ENCODE results near the gene SPEN.

SPEN gene

DNA sequence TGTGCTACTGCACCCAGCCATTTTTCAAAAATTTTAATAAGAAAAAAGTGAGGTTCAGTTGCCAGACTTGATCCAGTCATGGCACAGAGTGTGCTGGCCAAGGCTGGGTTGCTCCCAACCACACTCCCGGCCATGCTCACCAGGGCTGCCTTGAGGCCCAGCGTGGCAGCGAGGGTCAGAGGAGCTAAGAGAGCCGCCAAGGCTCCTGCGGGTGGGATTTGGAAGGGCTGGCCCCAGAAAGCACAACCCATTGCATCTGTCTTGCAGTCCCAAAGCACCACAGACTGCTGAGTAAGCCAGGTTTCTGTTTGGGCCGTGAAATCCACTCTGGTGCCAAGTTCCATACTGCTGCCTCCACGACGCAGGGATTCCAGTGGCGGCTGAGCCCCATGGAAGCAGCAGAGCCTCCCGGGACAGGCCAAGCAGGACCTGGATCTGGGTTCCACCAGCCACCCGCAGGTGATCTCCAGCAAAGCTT lies 105.8 kb downstream of the SPEN start:
- Histone ChIP-seq H3K36me3 (ENCODE audit: control insufficient read depth in 4 of 4, insufficient read depth in 4 of 4, low read length in 3 of 4) (peaks cover 0 to 26% (median under 1%) of the 10 kb centered on the region in 4 experiments), H3K4me1 (ENCODE audit: control extremely low read depth in 1 of 4, control insufficient read depth in 4 of 4, insufficient read depth in 4 of 4, low read length in 3 of 4) (peaks cover 12 to 81% (median 63%) of the 10 kb centered on the region in 4 experiments), H3K4me3 (ENCODE audit: control insufficient read depth in 1 of 7, extremely low read depth in 1 of 7, insufficient read depth in 4 of 7, low read depth in 2 of 7, low read length in 6 of 7) (peak overlapping the region in 2 of 7 experiments; percentile 19 to 25), H3K9me3 (ENCODE audit: control extremely low read depth in 1 of 5, control insufficient read depth in 4 of 5, insufficient read depth in 2 of 5, low read depth in 1 of 5, low read length in 4 of 5) (no peaks in the 10 kb centered on the region), H3K27me3 (replicated peaks in 2 of 5; ENCODE audit: control insufficient read depth in 4 of 5, insufficient read depth in 5 of 5, low read length in 4 of 5) (no peaks in the 10 kb centered on the region), H3K27ac (ENCODE audit: insufficient read depth in 1 of 2, low read depth in 1 of 2, low read length in 2 of 2, poor library complexity in 1 of 2, severe bottlenecking in 2 of 2) (peak overlapping the region; percentile 74 to 89)
- POLR2A ChIA-PET = no interaction called here
- peak in 2 of 3 donors; percentile 45 to 50 for DNase-seq
- CTCF ChIA-PET = no interaction called here
- WGBS (ENCODE audit: insufficient coverage) = 90% methylated on average over 9 of the region's 11 CpGs

DNA sequence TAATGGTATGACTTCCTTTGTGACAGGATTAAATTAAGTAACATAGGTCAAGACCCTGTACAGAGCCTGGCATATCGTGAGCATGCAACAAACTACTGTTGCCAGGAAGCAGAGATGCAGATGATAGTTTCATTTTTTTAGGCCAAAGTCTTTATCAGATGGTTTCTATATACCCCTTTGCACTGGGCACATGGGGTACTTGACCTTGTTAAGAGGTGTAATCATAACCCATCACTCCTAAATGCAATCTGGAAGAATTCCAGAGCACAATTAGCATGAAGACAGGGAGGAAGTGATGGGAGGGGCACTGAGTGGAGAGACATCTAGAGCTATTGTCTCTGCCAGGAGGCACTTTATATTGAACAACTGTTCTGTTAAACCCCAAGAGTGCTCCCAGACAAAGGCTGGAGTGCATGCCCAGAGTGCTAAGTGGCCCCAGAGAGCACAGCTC lies 106.3 kb downstream of the SPEN start:
- ChIA-PET POLR2A (no interaction called here), CTCF (no interaction called here)
- Histone ChIP-seq H3K27ac (ENCODE audit: insufficient read depth in 1 of 2, low read depth in 1 of 2, low read length in 2 of 2, poor library complexity in 1 of 2, severe bottlenecking in 2 of 2) (peak overlapping the region; percentile 74 to 89), H3K4me1 (ENCODE audit: control extremely low read depth in 1 of 4, control insufficient read depth in 4 of 4, insufficient read depth in 4 of 4, low read length in 3 of 4) (peaks cover 12 to 84% (median 65%) of the 10 kb centered on the region in 4 experiments), H3K4me3 (ENCODE audit: control insufficient read depth in 1 of 7, extremely low read depth in 1 of 7, insufficient read depth in 4 of 7, low read depth in 2 of 7, low read length in 6 of 7) (peak overlapping the region in 2 of 7 experiments; percentile 25 to 28), H3K27me3 (replicated peaks in 2 of 5; ENCODE audit: control insufficient read depth in 4 of 5, insufficient read depth in 5 of 5, low read length in 4 of 5) (no peaks in the 10 kb centered on the region), H3K9me3 (ENCODE audit: control extremely low read depth in 1 of 5, control insufficient read depth in 4 of 5, insufficient read depth in 2 of 5, low read depth in 1 of 5, low read length in 4 of 5) (no peaks in the 10 kb centered on the region), H3K36me3 (ENCODE audit: control insufficient read depth in 4 of 4, insufficient read depth in 4 of 4, low read length in 3 of 4) (peaks cover 0 to 26% (median 0%) of the 10 kb centered on the region in 4 experiments)
- WGBS (ENCODE audit: insufficient coverage) = 0% methylated on average over 1 of the region's 1 CpG
- DNase-seq = peak in 2 of 3 donors; percentile 28 to 29

GRCh38 chr1:15954316-15954715 lies 106.8 kb downstream of the SPEN start:
- H3K27ac ChIP-seq (ENCODE audit: insufficient read depth in 1 of 2, low read depth in 1 of 2, low read length in 2 of 2, poor library complexity in 1 of 2, severe bottlenecking in 2 of 2) = peak overlapping the region; percentile 74 to 89
- POLR2A ChIA-PET = no interaction called here

DNA sequence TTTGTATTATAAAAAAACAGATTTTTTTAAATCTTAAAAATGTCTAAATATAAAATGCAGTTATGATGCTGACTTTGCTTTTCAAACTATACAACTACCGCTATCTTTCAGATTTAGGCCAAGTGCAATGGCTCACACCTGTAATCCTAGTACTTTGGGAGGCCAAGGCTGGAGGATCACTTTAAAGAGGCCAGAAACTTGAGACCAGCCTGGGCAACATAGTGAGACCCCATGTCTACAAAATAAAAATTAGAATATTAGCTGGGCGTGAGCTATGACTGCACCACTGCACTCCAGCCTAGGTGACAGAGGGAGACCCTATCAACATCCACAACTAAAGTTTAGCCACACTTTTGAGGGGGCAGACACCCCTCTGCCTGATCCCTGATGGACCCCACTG lies 108.0 kb downstream of the SPEN start:
- H3K4me3 ChIP-seq (ENCODE audit: control insufficient read depth in 1 of 7, extremely low read depth in 1 of 7, insufficient read depth in 4 of 7, low read depth in 2 of 7, low read length in 6 of 7) = no peak overlapping the region
- H3K9me3 ChIP-seq (ENCODE audit: control extremely low read depth in 1 of 5, control insufficient read depth in 4 of 5, insufficient read depth in 2 of 5, low read depth in 1 of 5, low read length in 4 of 5) = no peaks in the 10 kb centered on the region
- H3K27ac ChIP-seq (ENCODE audit: insufficient read depth in 1 of 2, low read depth in 1 of 2, low read length in 2 of 2, poor library complexity in 1 of 2, severe bottlenecking in 2 of 2) = no peak overlapping the region
- POLR2A ChIA-PET = no interaction called here
- DNase-seq = no peak
- no peaks in the 10 kb centered on the region for H3K27me3 ChIP-seq (replicated peaks in 2 of 5; ENCODE audit: control insufficient read depth in 4 of 5, insufficient read depth in 5 of 5, low read length in 4 of 5)
- peaks cover 12 to 76% (median 52%) of the 10 kb centered on the region in 4 experiments for H3K4me1 ChIP-seq (ENCODE audit: control extremely low read depth in 1 of 4, control insufficient read depth in 4 of 4, insufficient read depth in 4 of 4, low read length in 3 of 4)
- WGBS (ENCODE audit: insufficient coverage) = 100% methylated on average over 1 of the region's 2 CpGs
- CTCF ChIA-PET = interaction anchor here (1.2 to 1.3 kb wide), 2 partner anchors 11 to 19 kb away, joined by 3 read pairs; no protein-coding TSS in a partner anchor
- peaks cover 0 to 18% (median 0%) of the 10 kb centered on the region in 4 experiments for H3K36me3 ChIP-seq (ENCODE audit: control insufficient read depth in 4 of 4, insufficient read depth in 4 of 4, low read length in 3 of 4)

More at GRCh38 chr1:15954316-15954715, 106.8 kb downstream of the SPEN start:
- Histone ChIP-seq H3K36me3 (ENCODE audit: control insufficient read depth in 4 of 4, insufficient read depth in 4 of 4, low read length in 3 of 4) (peaks cover 0 to 21% (median 0%) of the 10 kb centered on the region in 4 experiments), H3K4me1 (ENCODE audit: control extremely low read depth in 1 of 4, control insufficient read depth in 4 of 4, insufficient read depth in 4 of 4, low read length in 3 of 4) (peaks cover 12 to 81% (median 62%) of the 10 kb centered on the region in 4 experiments), H3K9me3 (ENCODE audit: control extremely low read depth in 1 of 5, control insufficient read depth in 4 of 5, insufficient read depth in 2 of 5, low read depth in 1 of 5, low read length in 4 of 5) (no peaks in the 10 kb centered on the region), H3K4me3 (ENCODE audit: control insufficient read depth in 1 of 7, extremely low read depth in 1 of 7, insufficient read depth in 4 of 7, low read depth in 2 of 7, low read length in 6 of 7) (peak overlapping the region in 2 of 7 experiments; percentile 25 to 28), H3K27me3 (replicated peaks in 2 of 5; ENCODE audit: control insufficient read depth in 4 of 5, insufficient read depth in 5 of 5, low read length in 4 of 5) (no peaks in the 10 kb centered on the region)
- WGBS (ENCODE audit: insufficient coverage) = 100% methylated on average over 2 of the region's 3 CpGs
- DNase-seq = no peak
- CTCF ChIA-PET = no interaction called here

GRCh38 chr1:15956150-15956549 lies 108.6 kb downstream of the SPEN start:
- ChIA-PET POLR2A (no interaction called here), CTCF (interaction anchor here (1.2 to 1.3 kb wide), 2 partner anchors 10 to 19 kb away, joined by 3 read pairs; no protein-coding TSS in a partner anchor)
- Histone ChIP-seq H3K9me3 (ENCODE audit: control extremely low read depth in 1 of 5, control insufficient read depth in 4 of 5, insufficient read depth in 2 of 5, low read depth in 1 of 5, low read length in 4 of 5) (no peaks in the 10 kb centered on the region), H3K4me1 (ENCODE audit: control extremely low read depth in 1 of 4, control insufficient read depth in 4 of 4, insufficient read depth in 4 of 4, low read length in 3 of 4) (peaks cover 12 to 71% (median 46%) of the 10 kb centered on the region in 4 experiments), H3K4me3 (ENCODE audit: control insufficient read depth in 1 of 7, extremely low read depth in 1 of 7, insufficient read depth in 4 of 7, low read depth in 2 of 7, low read length in 6 of 7) (no peak overlapping the region), H3K27me3 (replicated peaks in 2 of 5; ENCODE audit: control insufficient read depth in 4 of 5, insufficient read depth in 5 of 5, low read length in 4 of 5) (no peaks in the 10 kb centered on the region), H3K27ac (ENCODE audit: insufficient read depth in 1 of 2, low read depth in 1 of 2, low read length in 2 of 2, poor library complexity in 1 of 2, severe bottlenecking in 2 of 2) (peak overlapping the region in 1 of 2 experiments; percentile 41), H3K36me3 (ENCODE audit: control insufficient read depth in 4 of 4, insufficient read depth in 4 of 4, low read length in 3 of 4) (peaks cover 0 to 16% (median 0%) of the 10 kb centered on the region in 4 experiments)
- peak in 2 of 3 donors; percentile 52 to 61 for DNase-seq

- Histone ChIP-seq H3K4me3 (ENCODE audit: control insufficient read depth in 1 of 7, extremely low read depth in 1 of 7, insufficient read depth in 4 of 7, low read depth in 2 of 7, low read length in 6 of 7) (no peak overlapping the region), H3K4me1 (ENCODE audit: control extremely low read depth in 1 of 4, control insufficient read depth in 4 of 4, insufficient read depth in 4 of 4, low read length in 3 of 4) (peaks cover 8 to 58% (median 34%) of the 10 kb centered on the region in 4 experiments), H3K9me3 (ENCODE audit: control extremely low read depth in 1 of 5, control insufficient read depth in 4 of 5, insufficient read depth in 2 of 5, low read depth in 1 of 5, low read length in 4 of 5) (no peaks in the 10 kb centered on the region), H3K36me3 (ENCODE audit: control insufficient read depth in 4 of 4, insufficient read depth in 4 of 4, low read length in 3 of 4) (peaks cover 0 to 13% (median 4%) of the 10 kb centered on the region in 4 experiments), H3K27me3 (replicated peaks in 2 of 5; ENCODE audit: control insufficient read depth in 4 of 5, insufficient read depth in 5 of 5, low read length in 4 of 5) (no peaks in the 10 kb centered on the region), H3K27ac (ENCODE audit: insufficient read depth in 1 of 2, low read depth in 1 of 2, low read length in 2 of 2, poor library complexity in 1 of 2, severe bottlenecking in 2 of 2) (peak overlapping the region in 1 of 2 experiments; percentile 55)
- no peak for DNase-seq
- POLR2A ChIA-PET = interaction anchor here (0.6 kb wide), 1 partner anchor 215 kb away, joined by 6 read pairs; no protein-coding TSS in a partner anchor
- 82% methylated on average over 13 of the region's 15 CpGs for WGBS (ENCODE audit: insufficient coverage)
- CTCF ChIA-PET = interaction anchor here (0.6 to 1.5 kb wide), 2 partner anchors 51 to 142 kb away, joined by 3 to 5 read pairs; no protein-coding TSS in a partner anchor
These were observed 110.0 kb downstream of the SPEN start for GRCh38 chr1:15957221-15958095.
